Activated CD4-positive, alpha-beta T cell treated with anti-CD3 and anti-CD28 coated beads for 36 hours (primary cell): Measurements from ENCODE around the gene NMBR. TPM values are rescaled to one million over a fixed set of nuclear protein-coding genes. Genes with fewer than 3 reads are reported as not detected.

Experiments used
- ATAC-seq: fragments of 200-7000 bp; cut with Tn5 transposase; one replicate; pipeline ENCODE4 v1.10.0; 2021; ENCODE audit warnings: mild to moderate bottlenecking, moderate library complexity
- CTCF ChIA-PET: fragments of 350-600 bp; sonication (Branson Sonifier 250); formaldehyde crosslinking; loops from one replicate; lab custom pipeline; 2021; ENCODE audit warnings: antibody characterized with exemption; lab: Charles Lee
- POLR2A ChIA-PET: fragments of 350-600 bp; sonication (Branson Sonifier 250); formaldehyde crosslinking; loops from one replicate; lab custom pipeline; 2021; ENCODE audit warnings: antibody characterized with exemption, inconsistent platforms; lab: Charles Lee
- DNase-seq: peaks from one replicate; pipeline ENCODE4 v3.0.0-alpha.2; 2020
- H3K27ac Mint-ChIP-seq: one replicate; pipeline ENCODE4 v1.8.0; 2021; ENCODE audit warnings: mixed read lengths
- H3K27me3 Mint-ChIP-seq: one replicate; pipeline ENCODE4 v1.8.0; 2021; ENCODE audit warnings: mixed read lengths
- H3K36me3 Mint-ChIP-seq: one replicate; pipeline ENCODE4 v1.8.0; 2021; ENCODE audit warnings: low read depth, mixed read lengths
- H3K4me1 Mint-ChIP-seq: one replicate; pipeline ENCODE4 v1.8.0; 2021; ENCODE audit warnings: mixed read lengths
- H3K4me3 Mint-ChIP-seq: one replicate; pipeline ENCODE4 v1.8.0; 2021; ENCODE audit warnings: mild to moderate bottlenecking, moderate library complexity, mixed read lengths
- H3K9me3 Mint-ChIP-seq: one replicate; pipeline ENCODE4 v1.8.0; 2021; ENCODE audit warnings: low read depth, mixed read lengths
- intact Hi-C, 2 experiments: fragments of 100-400 bp; cut with DNase I in 1 of 2; cut with micrococcal nuclease in 1 of 2; formaldehyde crosslinking; loops; one replicate each; pipeline versions ENCODE4 v1.14.2 to v1.15.1; 2022 to 2024; cut with DNase I, micrococcal nuclease
- total RNA-seq, 2 experiments: library from RNA; stranded (reverse); gene quantifications; one replicate each; pipeline ENCODE4 v1.2.3, GENCODE V29; 2021

The NMBR gene
- total RNA-seq, 2 experiments from 2014 or later, result not detected

GRCh38 chr6:142027074-142027473 lies 119.8 kb downstream of the NMBR start:
- H3K27ac Mint-ChIP-seq, result no peak overlapping the region
- DNase-seq (no peak), ATAC-seq (no peak)
- H3K36me3 Mint-ChIP-seq, result no peaks in the 10 kb centered on the region
- no peak overlapping the region for H3K4me3 Mint-ChIP-seq
- peaks cover 4% of the 10 kb centered on the region for H3K27me3 Mint-ChIP-seq
- ChIA-PET CTCF (no interaction called here), POLR2A (no interaction called here)
- intact Hi-C loops, result no loop called here
- H3K4me1 Mint-ChIP-seq, result no peaks in the 10 kb centered on the region
- peaks cover 13% of the 10 kb centered on the region for H3K9me3 Mint-ChIP-seq

GRCh38 chr6:142026471-142026870 lies 120.5 kb downstream of the NMBR start:
- Mint-ChIP-seq H3K27me3 (peaks cover 4% of the 10 kb centered on the region), H3K4me3 (no peak overlapping the region), H3K27ac (no peak overlapping the region), H3K9me3 (peaks cover 13% of the 10 kb centered on the region), H3K4me1 (no peaks in the 10 kb centered on the region), H3K36me3 (no peaks in the 10 kb centered on the region)
- no peak for ATAC-seq
- intact Hi-C loops, result no loop called here
- DNase-seq, result no peak
- POLR2A ChIA-PET, result no interaction called here
- CTCF ChIA-PET, result no interaction called here

Other genes starting within 250 kb of the NMBR start
- not detected for gene GJE1, start 14.2 kb downstream of the NMBR start, total RNA-seq
- 10 to 100 TPM; 55.6 to 73.9 TPM for gene VTA1, start 141 bp upstream of the NMBR start, total RNA-seq
- gene ADGRG6, start 154.9 kb upstream of the NMBR start, total RNA-seq, result under 1 TPM; 0.26 to 0.43 TPM